Esophagus muscularis mucosa (tissue), 4 donors: ENCODE measurements around the gene PTCD1. TPM values are rescaled to one million over a fixed set of nuclear protein-coding genes. Genes with fewer than 3 reads are reported as not detected.
"Not testable (repeated sequence)": the region's sequence is repeated elsewhere in the genome, so short reads cannot be mapped to it uniquely, and the experiment has no call there.

Experiments
- DNase-seq: peaks from one replicate; pipeline ENCODE4 v3.0.0-alpha.2; 2017; ENCODE audit errors: extremely low spot score
- H3K27ac ChIP-seq, 4 donors: fragments of 200-600 bp; sonication (generic); replicated peaks in 1 of 4; 1 replicate in 3 of 4; 2 replicates in 1 of 4; pipeline ENCODE4 v1.5.1; 2016 to 2019; ENCODE audit warnings: mild to moderate bottlenecking in 1 of 4
- H3K27me3 ChIP-seq, 4 donors: fragments of 200-600 bp; sonication (generic); one replicate each; pipeline versions ENCODE4 v1.5.1 to v1.6.0; 2016 to 2019
- H3K36me3 ChIP-seq, 4 donors: fragments of 200-600 bp; sonication (generic); one replicate each; pipeline ENCODE4 v1.5.1; 2016 to 2019
- H3K4me1 ChIP-seq, 4 donors: fragments of 200-600 bp; sonication (generic); one replicate each; pipeline ENCODE4 v1.5.1; 2016 to 2019
- H3K4me3 ChIP-seq, 4 donors: fragments of 200-600 bp; sonication (generic); 1 replicate in 2 of 4; 2 replicates in 2 of 4; pipeline ENCODE4 v1.5.1; 2016 to 2019; ENCODE audit warnings: mild to moderate bottlenecking in 4 of 4, moderate library complexity in 1 of 4
- H3K9me3 ChIP-seq, 4 donors: fragments of 200-600 bp; sonication (generic); 1 replicate in 3 of 4; 2 replicates in 1 of 4; pipeline ENCODE4 v1.5.1; 2016 to 2019
- CTCF ChIP-seq, 3 experiments: fragments of 200-600 bp in 2 of 3; fragments of 450-650 bp in 1 of 3; sonication (generic) in 2 of 3; IDR thresholded peaks; one replicate each; pipeline ENCODE4 v1.5.1; 2017 to 2019; ENCODE audit warnings: antibody characterized with exemption in 3 of 3, mild to moderate bottlenecking in 2 of 3, moderate library complexity in 1 of 3
- EP300 ChIP-seq: sonication (generic); formaldehyde crosslinking; IDR thresholded peaks from one replicate; pipeline ENCODE4 v1.6.1; 2017; ENCODE audit warnings: antibody characterized with exemption
- POLR2A ChIP-seq: fragments of 450-650 bp; IDR thresholded peaks from one replicate; pipeline ENCODE4 v1.6.1; 2017; ENCODE audit warnings: antibody characterized with exemption, moderate library complexity, mild to moderate bottlenecking, low read depth
- POLR2AphosphoS5 ChIP-seq, 2 donors: sonication (generic); formaldehyde crosslinking; IDR thresholded peaks; one replicate each; pipeline ENCODE4 v1.6.1; 2017; ENCODE audit warnings: antibody characterized with exemption in 2 of 2
- WGBS: methylation state at CpG from one replicate; pipeline ENCODE4 v1.1.5; 2018; 5-methylcytosine and 5-hydroxymethylcytosine counted together
- intact Hi-C: fragments of 100-400 bp; cut with DNase I; formaldehyde crosslinking; loops from one replicate; pipeline ENCODE4 v1.15.1; 2023
- total RNA-seq, 4 donors: library from RNA; depleted of rRNA; stranded (reverse); fragments of >200 nt; gene quantifications; one replicate each; pipeline versions ENCODE4 v1.1.0 to v1.2.1, GENCODE V29; 2016

The PTCD1 gene
- total RNA-seq, 4 donors from 2014 or later: 5.3 to 10.2 (median 7.6) TPM

GRCh38 chr7:99420986-99421385 lies 17.6 kb downstream of the PTCD1 start:
- H3K27ac ChIP-seq: no peak overlapping the region
- TF ChIP-seq CTCF (IDR thresholded peaks at IDR 0.05) (no peak), EP300 (no peak), POLR2A (no peak), POLR2AphosphoS5 (IDR thresholded peaks at IDR 0.05) (no peak)
- peaks cover 67 to 97% (median 89%) of the 10 kb centered on the region in 4 donors for H3K36me3 ChIP-seq
- DNase-seq: no peak
- H3K4me3 ChIP-seq: no peak overlapping the region
- 91% methylated on average over 7 of the region's 7 CpGs for WGBS
- no peaks in the 10 kb centered on the region for H3K27me3 ChIP-seq
- H3K9me3 ChIP-seq: no peaks in the 10 kb centered on the region
- H3K4me1 ChIP-seq: no peaks in the 10 kb centered on the region
- intact Hi-C loops: no loop called here

GRCh38 chr7:99420213-99420612 lies 18.4 kb downstream of the PTCD1 start:
- no peaks in the 10 kb centered on the region for H3K9me3 ChIP-seq
- 79% methylated on average over 3 of the region's 5 CpGs for WGBS
- DNase-seq: no peak
- no peak overlapping the region for H3K4me3 ChIP-seq
- no peaks in the 10 kb centered on the region for H3K27me3 ChIP-seq
- H3K27ac ChIP-seq: no peak overlapping the region
- no peak for TF ChIP-seq POLR2A
- no peak for TF ChIP-seq CTCF (IDR thresholded peaks at IDR 0.05)
- TF ChIP-seq EP300: no peak
- TF ChIP-seq POLR2AphosphoS5 (IDR thresholded peaks at IDR 0.05): no peak
- H3K36me3 ChIP-seq: peaks cover 66 to 97% (median 89%) of the 10 kb centered on the region in 4 donors
- peaks cover 0 to 7% (median 2%) of the 10 kb centered on the region in 4 donors for H3K4me1 ChIP-seq
- intact Hi-C loops: no loop called here

- intact Hi-C loops: no loop called here
- Histone ChIP-seq H3K4me1 (peaks cover 0 to 10% (median 4%) of the 10 kb centered on the region in 4 donors), H3K36me3 (peaks cover 66 to 97% (median 89%) of the 10 kb centered on the region in 4 donors), H3K4me3 (no peak overlapping the region), H3K9me3 (no peaks in the 10 kb centered on the region), H3K27ac (no peak overlapping the region), H3K27me3 (no peaks in the 10 kb centered on the region)
- DNase-seq: no peak
- WGBS: 90% methylated on average over 20 of the region's 29 CpGs
- no peak for TF ChIP-seq POLR2AphosphoS5 (IDR thresholded peaks at IDR 0.05)
- TF ChIP-seq EP300: no peak
Observed at GRCh38 chr7:99419323-99420021, 19.1 kb downstream of the PTCD1 start.

GRCh38 chr7:99418260-99418659 lies 20.3 kb downstream of the PTCD1 start:
- Histone ChIP-seq H3K9me3 (no peaks in the 10 kb centered on the region), H3K27me3 (no peaks in the 10 kb centered on the region), H3K4me1 (peaks cover 0 to 10% (median 4%) of the 10 kb centered on the region in 4 donors), H3K36me3 (peaks cover 60 to 97% (median 89%) of the 10 kb centered on the region in 4 donors), H3K4me3 (no peak overlapping the region), H3K27ac (no peak overlapping the region)
- TF ChIP-seq POLR2AphosphoS5 (IDR thresholded peaks at IDR 0.05): no peak
- TF ChIP-seq CTCF (IDR thresholded peaks at IDR 0.05): no peak
- TF ChIP-seq EP300: no peak
- TF ChIP-seq POLR2A: no peak
- WGBS: 80% methylated on average over 9 of the region's 9 CpGs
- intact Hi-C loops: no loop called here
- DNase-seq: no peak

GRCh38 chr7:99415513-99416127 lies 23.0 kb downstream of the PTCD1 start:
- peak overlapping the region in 1 of 4 donors; percentile 41 for H3K27ac ChIP-seq
- peaks cover 80 to 100% (median 99%) of the 10 kb centered on the region in 4 donors for H3K36me3 ChIP-seq
- H3K9me3 ChIP-seq, H3K4me3 ChIP-seq, intact Hi-C loops, DNase-seq, H3K27me3 ChIP-seq: not testable (repeated sequence)
- peaks cover 0 to 12% (median 8%) of the 10 kb centered on the region in 4 donors for H3K4me1 ChIP-seq
- TF ChIP-seq POLR2AphosphoS5 (IDR thresholded peaks at IDR 0.05): peak; percentile 19 to 20
- peak; percentile 51 to 77 (median 64) for TF ChIP-seq CTCF (IDR thresholded peaks at IDR 0.05)
- 73% methylated on average over 10 of the region's 17 CpGs for WGBS
